IMR-90 (cell line): ENCODE data around the gene ISG15. TPM values are rescaled to one million over a fixed set of nuclear protein-coding genes. Genes with fewer than 3 reads are reported as not detected.

Source experiments
- ATAC-seq: fragments of 200-7000 bp; cut with Tn5 transposase; 2 replicates; pipeline ENCODE4 v1.9.1; 2020; ENCODE audit warnings: low read depth, mild to moderate bottlenecking, moderate library complexity
- BruUV-seq: library from RNA; stranded (reverse); fragments of 400-500 nt; replicated peaks from 2 replicates; lab custom pipeline; 2021; lab: Mats Ljungman, UMichigan
- CTCF ChIA-PET: fragments of 300-600 bp; formaldehyde crosslinking; extraction: SDS; loops from one replicate; lab custom pipeline; 2021; ENCODE audit warnings: antibody characterized with exemption; lab: Yijun Ruan, JAX
- POLR2A ChIA-PET: fragments of 300-600 bp; sonication (Branson Sonifier 250); formaldehyde crosslinking; loops from one replicate; lab custom pipeline; 2022; ENCODE audit warnings: antibody characterized with exemption; ENCODE audit not compliant: unreplicated experiment; lab: Charles Lee
- DNase-seq: peaks from one replicate; pipeline ENCODE4 v3.0.0; 2013
- H2AFZ ChIP-seq: replicated peaks from 2 replicates; pipeline ENCODE3; 2013; ENCODE audit warnings: low read length, mild to moderate bottlenecking; ENCODE audit not compliant: poor library complexity
- H2AK5ac ChIP-seq: 2 replicates; pipeline ENCODE4 v1.6.1; 2013; ENCODE audit warnings: low read depth, low read length, inconsistent platforms
- H2AK9ac ChIP-seq: replicated peaks from 2 replicates; pipeline ENCODE3; 2013; ENCODE audit warnings: mild to moderate bottlenecking, low read depth, low read length, moderate library complexity; ENCODE audit not compliant: poor library complexity
- H2BK120ac ChIP-seq: 2 replicates; pipeline ENCODE4 v1.6.1; 2013; ENCODE audit warnings: low read depth, low read length, inconsistent platforms
- H2BK15ac ChIP-seq: 3 replicates; pipeline ENCODE4 v1.6.1; 2013; ENCODE audit warnings: low read depth, low read length, inconsistent platforms
- H2BK20ac ChIP-seq: 2 replicates; pipeline ENCODE4 v1.6.1; 2013; ENCODE audit warnings: low read depth, mild to moderate bottlenecking, inconsistent platforms, low read length, moderate library complexity
- H2BK5ac ChIP-seq: 2 replicates; pipeline ENCODE4 v1.6.1; 2013; ENCODE audit warnings: mild to moderate bottlenecking, low read depth, low read length, inconsistent platforms; ENCODE audit not compliant: poor library complexity, severe bottlenecking
- H3K14ac ChIP-seq: replicated peaks from 2 replicates; pipeline ENCODE4 v1.6.1; 2013; ENCODE audit warnings: low read depth, low read length, inconsistent platforms
- H3K18ac ChIP-seq: 2 replicates; pipeline ENCODE4 v1.6.1; 2013; ENCODE audit warnings: low read depth, low read length, control low read depth
- H3K23ac ChIP-seq: 2 replicates; pipeline ENCODE4 v1.6.1; 2013; ENCODE audit warnings: low read depth, low read length, inconsistent platforms
- H3K27ac ChIP-seq: 2 replicates; pipeline ENCODE4 v1.5.1; 2013; ENCODE audit warnings: mild to moderate bottlenecking, control low read depth, low read length; ENCODE audit not compliant: insufficient read depth
- H3K27me3 ChIP-seq: 2 replicates; pipeline ENCODE4 v1.6.1; 2013; ENCODE audit warnings: low read length; ENCODE audit not compliant: control insufficient read depth, insufficient read depth
- H3K36me3 ChIP-seq: 2 replicates; pipeline ENCODE4 v1.6.1; 2013; ENCODE audit warnings: low read length, mixed read lengths; ENCODE audit not compliant: control insufficient read depth, insufficient read depth
- H3K4ac ChIP-seq: 2 replicates; pipeline ENCODE4 v1.6.1; 2013; ENCODE audit warnings: low read depth, low read length, inconsistent platforms
- H3K4me1 ChIP-seq: 2 replicates; pipeline ENCODE4 v1.6.1; 2013; ENCODE audit warnings: low read length, mixed read lengths; ENCODE audit not compliant: control insufficient read depth, insufficient read depth
- H3K4me2 ChIP-seq: 2 replicates; pipeline ENCODE4 v1.6.1; 2013; ENCODE audit warnings: low read depth, mild to moderate bottlenecking, control low read depth, low read length, moderate library complexity
- H3K4me3 ChIP-seq: 2 replicates; pipeline ENCODE4 v1.5.1; 2013; ENCODE audit warnings: low read depth, mild to moderate bottlenecking, control low read depth, low read length, moderate library complexity; ENCODE audit not compliant: insufficient read depth
- H3K56ac ChIP-seq: 2 replicates; pipeline ENCODE4 v1.6.1; 2013; ENCODE audit warnings: low read length, inconsistent platforms; ENCODE audit not compliant: insufficient read depth; ENCODE audit errors: extremely low read depth
- H3K79me1 ChIP-seq, 2 experiments: 2 replicates each; pipeline ENCODE4 v1.6.1; 2013; ENCODE audit warnings: low read length in 2 of 2, inconsistent platforms in 1 of 2, low read depth in 1 of 2
- H3K9ac ChIP-seq: 2 replicates; pipeline ENCODE4 v1.6.1; 2013; ENCODE audit warnings: low read depth, low read length, control low read depth
- H3K9me1 ChIP-seq: 2 replicates; pipeline ENCODE4 v1.6.1; 2013; ENCODE audit warnings: low read length, inconsistent platforms; ENCODE audit not compliant: insufficient read depth
- H3K9me3 ChIP-seq: 2 replicates; pipeline ENCODE4 v1.6.1; 2013; ENCODE audit warnings: low read length; ENCODE audit not compliant: control insufficient read depth, insufficient read depth
- H4K20me1 ChIP-seq: 2 replicates; pipeline ENCODE4 v1.6.1; 2013; ENCODE audit warnings: low read length, inconsistent platforms; ENCODE audit not compliant: insufficient read depth
- H4K5ac ChIP-seq: 2 replicates; pipeline ENCODE4 v1.6.1; 2013; ENCODE audit warnings: mild to moderate bottlenecking, low read depth, low read length, control low read depth
- H4K8ac ChIP-seq, 2 experiments: 2 replicates each; pipeline ENCODE4 v1.6.1; 2013; ENCODE audit warnings: low read depth in 2 of 2, low read length in 2 of 2, control low read depth in 1 of 2, inconsistent platforms in 1 of 2
- H4K91ac ChIP-seq: 2 replicates; pipeline ENCODE4 v1.6.1; 2013; ENCODE audit warnings: low read depth, low read length, inconsistent platforms; ENCODE audit not compliant: insufficient read depth
- BHLHE40 ChIP-seq: fragments of 150-350 bp; IDR thresholded peaks from 2 replicates; pipeline ENCODE4 v1.6.1; 2016; ENCODE audit warnings: mild to moderate bottlenecking, low read depth, low read length
- CEBPB ChIP-seq: IDR thresholded peaks from 2 replicates; pipeline ENCODE4 v1.6.1; 2012; ENCODE audit warnings: low read depth, low read length, improper control_type of control experiment
- CHD1 ChIP-seq: IDR thresholded peaks from 2 replicates; pipeline ENCODE4 v1.6.1; 2012; ENCODE audit warnings: low read depth, low read length, improper control_type of control experiment
- CTCF ChIP-seq: conservative IDR thresholded peaks from 2 replicates; pipeline ENCODE4 v1.5.1; 2012; ENCODE audit warnings: mild to moderate bottlenecking, low read depth, low read length, improper control_type of control experiment
- FOS ChIP-seq: fragments of 150-350 bp; IDR thresholded peaks from 2 replicates; pipeline ENCODE4 v1.6.1; 2016; ENCODE audit warnings: low read depth, low read length
- MAZ ChIP-seq: IDR thresholded peaks from 2 replicates; pipeline ENCODE4 v1.6.1; 2012; ENCODE audit warnings: low read depth, mild to moderate bottlenecking, low read length, improper control_type of control experiment, moderate library complexity, borderline replicate concordance
- MXI1 ChIP-seq: IDR thresholded peaks from 2 replicates; pipeline ENCODE4 v1.6.1; 2012; ENCODE audit warnings: low read depth, mild to moderate bottlenecking, low read length, moderate library complexity, borderline replicate concordance
- POLR2A ChIP-seq: IDR thresholded peaks from 2 replicates; pipeline ENCODE4 v1.6.1; 2012; ENCODE audit warnings: mild to moderate bottlenecking, low read depth, low read length
- RAD21 ChIP-seq: IDR thresholded peaks from 2 replicates; pipeline ENCODE4 v1.6.1; 2012; ENCODE audit warnings: low read length, improper control_type of control experiment
- RCOR1 ChIP-seq: IDR thresholded peaks from 2 replicates; pipeline ENCODE4 v1.6.1; 2012; ENCODE audit warnings: mild to moderate bottlenecking, low read length, improper control_type of control experiment; ENCODE audit not compliant: insufficient replicate concordance
- SMC3 ChIP-seq: fragments of 150-350 bp; IDR thresholded peaks from 2 replicates; pipeline ENCODE4 v1.6.1; 2016; ENCODE audit warnings: low read depth, mild to moderate bottlenecking, antibody characterized with exemption, low read length, moderate library complexity
- USF2 ChIP-seq: fragments of 150-350 bp; IDR thresholded peaks from 2 replicates; pipeline ENCODE4 v1.6.1; 2017; ENCODE audit warnings: mild to moderate bottlenecking, antibody characterized with exemption, low read length, low read depth
- WGBS, 2 experiments: methylation state at CpG; one replicate each; pipeline versions ENCODE4 v1.1.5 to v1.1.7; 2013; ENCODE audit warnings: missing lambda C conversion rate in 2 of 2; ENCODE audit not compliant: insufficient read length in 1 of 2; ENCODE audit errors: extremely low coverage in 2 of 2; 5-methylcytosine and 5-hydroxymethylcytosine counted together
- dilution Hi-C: fragments of 300-500 bp; cut with HindIII; formaldehyde crosslinking; loops from one replicate; pipeline ENCODE4 v1.14.3; 2018; ENCODE audit warnings: low sequenced_read_pairs; ENCODE audit not compliant: unreplicated experiment
- in situ Hi-C: fragments of 300-500 bp; cut with MboI; formaldehyde crosslinking; loops from 3 replicates; pipeline ENCODE4 v1.14.3; 2019; ENCODE audit warnings: low sequenced_read_pairs, inconsistent platforms, mixed read lengths
- intact Hi-C: fragments of 100-400 bp; cut with micrococcal nuclease; formaldehyde crosslinking; loops from 2 replicates; pipeline ENCODE4 v1.10.0; 2022
- polyA plus RNA-seq, 3 experiments: library from polyadenylated mRNA; depleted of rRNA; stranded (reverse); fragments of >200 nt; gene quantifications; 2 replicates each; pipeline ENCODE4 v1.2.3, GENCODE V29; 2012; ENCODE audit warnings: low replicate concordance in 1 of 3
- total RNA-seq: library from RNA; depleted of rRNA; stranded (reverse); fragments of >200 nt; gene quantifications from 2 replicates; pipeline ENCODE4 v1.2.3, GENCODE V29; 2012

Gene ISG15
- total and polyA plus RNA-seq, 2 of the 4 experiments (the other 2 are of a cell fraction): 99.1 to 105 TPM

GRCh38 chr1:1023700-1024099, 10.4 kb downstream of the ISG15 start:
- CTCF ChIA-PET: no interaction called here
- intact Hi-C loops: no loop called here
- POLR2A ChIA-PET: no interaction called here

More at GRCh38 chr1:1023700-1024099, 10.4 kb downstream of the ISG15 start:
- Histone ChIP-seq H2AK5ac (no peak overlapping the region), H3K18ac (no peak overlapping the region), H3K79me1 (peaks cover 22 to 52% of the 10 kb centered on the region in 2 experiments; a peak in 3 of 4 replicates), H2BK20ac (no peak overlapping the region), H3K23ac (no peak overlapping the region), H3K4me1 (peaks cover 20% of the 10 kb centered on the region), H4K20me1 (peaks cover 48% of the 10 kb centered on the region), H2AFZ (no peak overlapping the region), H2BK15ac (no peak overlapping the region), H3K9ac (no peak overlapping the region), H3K27ac (no peak overlapping the region), H3K9me3 (no peaks in the 10 kb centered on the region), H3K56ac (no peak overlapping the region), H2BK120ac (no peak overlapping the region), H2AK9ac (no peak overlapping the region), H3K36me3 (peaks cover 28% of the 10 kb centered on the region), H4K91ac (no peak overlapping the region), H3K27me3 (no peaks in the 10 kb centered on the region), H3K4me3 (no peak overlapping the region), H3K9me1 (peaks cover 2% of the 10 kb centered on the region; the same call in 1 of the 2 replicates), H3K14ac (no peak overlapping the region), H4K8ac (no peak overlapping the region), H2BK5ac (no peak overlapping the region), H3K4me2 (no peak overlapping the region), H4K5ac (no peak overlapping the region), H3K4ac (no peak overlapping the region)
- dilution Hi-C loops (no loop called here), in situ Hi-C loops (no loop called here)
- no TSS peak for BruUV-seq
- DNase-seq (no peak), ATAC-seq (no peak)
- TF ChIP-seq MAZ: no peak
- TF ChIP-seq SMC3: no peak
- no peak for TF ChIP-seq CEBPB
- no peak for TF ChIP-seq MXI1
- TF ChIP-seq USF2: no peak
- TF ChIP-seq BHLHE40: no peak
- no peak for TF ChIP-seq FOS
- no peak for TF ChIP-seq POLR2A
- TF ChIP-seq CTCF: no peak
- no peak for TF ChIP-seq RAD21
- no peak for TF ChIP-seq CHD1
- TF ChIP-seq RCOR1: no peak
- 75% methylated on average over 2 of the region's 13 CpGs; no CpG with 5 or more reads in 1 of the 2 experiments for WGBS, 2 experiments
